Stimulated activated CD4-positive, alpha-beta T cell treated with anti-CD3 and anti-CD28 coated beads, Interleukin-1b, Interleukin-23, amount 100 ng/mL, for 48 hours (primary cell): ENCODE results near the gene TAF6.

ENCODE experiments used
- DNase-seq: peaks from one replicate; pipeline ENCODE4 v3.0.0-alpha.2; 2020

The TAF6 gene

GRCh38 chr7:100120733-100121036, 1.5 kb upstream of the TAF6 start:
- no peak for DNase-seq

- peak; percentile 75 for DNase-seq
These were observed 993 bp upstream of the TAF6 start for GRCh38 chr7:100119970-100120732.

- no peak for DNase-seq
These were observed 628 bp downstream of the TAF6 start for GRCh38 chr7:100118388-100119071.

GRCh38 chr7:100115026-100115425, 4.1 kb downstream of the TAF6 start:
- no peak for DNase-seq

- DNase-seq = no peak
These were observed 7.2 kb downstream of the TAF6 start for GRCh38 chr7:100111914-100112313.

- DNase-seq = no peak
These were observed 8.0 kb downstream of the TAF6 start for GRCh38 chr7:100111156-100111555.

- DNase-seq = no peak
These were observed 9.5 kb downstream of the TAF6 start for GRCh38 chr7:100109521-100110163.

- DNase-seq = no peak
These were observed 11.3 kb downstream of the TAF6 start for GRCh38 chr7:100107890-100108289.

- no peak for DNase-seq
These were observed 11.9 kb downstream of the TAF6 start for GRCh38 chr7:100107125-100107737.

- no peak for DNase-seq
These were observed 12.5 kb downstream of the TAF6 start for GRCh38 chr7:100106633-100107032.

GRCh38 chr7:100105534-100105933, 13.6 kb downstream of the TAF6 start:
- DNase-seq = no peak

- no peak for DNase-seq
These were observed 16.0 kb downstream of the TAF6 start for GRCh38 chr7:100102950-100103840.

GRCh38 chr7:100101016-100101862, 17.9 kb downstream of the TAF6 start, which contains the start of the genes AP4M1 and MCM7:
TSS of gene AP4M1 (plus strand) at chr7:100101643. CDS start at chr7:100101715, 72 bp downstream.
TSS of gene MCM7 (minus strand) at chr7:100101397. CDS start at chr7:100101294, 103 bp downstream.
- peak; percentile 99 for DNase-seq

GRCh38 chr7:100100420-100101015, 18.6 kb downstream of the TAF6 start:
- peak; percentile 87 for DNase-seq

- no peak for DNase-seq
These were observed 19.7 kb downstream of the TAF6 start for GRCh38 chr7:100099452-100099851.

GRCh38 chr7:100098913-100099312, 20.2 kb downstream of the TAF6 start:
- DNase-seq = no peak

GRCh38 chr7:100095704-100096103, 23.5 kb downstream of the TAF6 start:
- DNase-seq = no peak

GRCh38 chr7:100095289-100095688, 23.9 kb downstream of the TAF6 start:
- no peak for DNase-seq

GRCh38 chr7:100093925-100094486, 25.2 kb downstream of the TAF6 start:
- no peak for DNase-seq

GRCh38 chr7:100093498-100093897, 25.7 kb downstream of the TAF6 start:
- no peak for DNase-seq

GRCh38 chr7:100093054-100093453, 26.1 kb downstream of the TAF6 start:
- DNase-seq = no peak
